Naive thymus-derived CD8-positive, alpha-beta T cell (primary cell): ENCODE data around the gene SRGAP1. TPM values are rescaled to one million over a fixed set of nuclear protein-coding genes. Genes with fewer than 3 reads are reported as not detected.

Experiments
- ATAC-seq, 2 donors: fragments of 150-1000 bp; cut with Tn5 transposase in 1 of 2; sonication (Bioruptor Pico), chemical (Tn5 transposase) in 1 of 2; 1 replicate in 1 of 2; 2 replicates in 1 of 2; pipeline ENCODE4 v1.10.0; 2021; ENCODE audit warnings: mild to moderate bottlenecking in 2 of 2, moderate library complexity in 2 of 2
- POLR2A ChIA-PET: fragments of 350-600 bp; sonication (Branson Sonifier 250); formaldehyde crosslinking; loops from one replicate; lab custom pipeline; 2021; ENCODE audit warnings: antibody characterized with exemption; lab: Charles Lee
- DNase-seq, 10 donors: peaks; one replicate each; pipeline versions ENCODE4 v3.0.0 to v3.0.0-alpha.2; 2020 to 2022
- H3K27ac Mint-ChIP-seq, 10 donors: one replicate each; pipeline ENCODE4 v1.8.0; 2020 to 2022; ENCODE audit warnings: mild to moderate bottlenecking in 10 of 10, mixed read lengths in 10 of 10, moderate library complexity in 4 of 10, inconsistent platforms in 1 of 10
- H3K27me3 Mint-ChIP-seq, 5 donors: one replicate each; pipeline ENCODE4 v1.8.0; 2021 to 2022; ENCODE audit warnings: mixed read lengths in 5 of 5
- H3K36me3 Mint-ChIP-seq, 3 donors: one replicate each; pipeline ENCODE4 v1.8.0; 2020 to 2022; ENCODE audit warnings: mixed read lengths in 3 of 3, mild to moderate bottlenecking in 2 of 3, inconsistent platforms in 1 of 3
- H3K4me1 Mint-ChIP-seq, 4 donors: one replicate each; pipeline ENCODE4 v1.8.0; 2021 to 2022; ENCODE audit warnings: mixed read lengths in 4 of 4
- H3K4me3 Mint-ChIP-seq, 10 donors: one replicate each; pipeline ENCODE4 v1.8.0; 2020 to 2022; ENCODE audit warnings: mild to moderate bottlenecking in 10 of 10, mixed read lengths in 10 of 10, moderate library complexity in 6 of 10, inconsistent platforms in 1 of 10
- H3K9me3 Mint-ChIP-seq, 9 donors: one replicate each; pipeline ENCODE4 v1.8.0; 2020 to 2022; ENCODE audit warnings: mixed read lengths in 9 of 9, mild to moderate bottlenecking in 3 of 9, inconsistent platforms in 1 of 9, moderate library complexity in 1 of 9
- polyA plus RNA-seq, 3 donors: library from polyadenylated mRNA; unstranded; fragments of 300-500 nt; fragmentation: Illumina TruSeq; gene quantifications; one replicate each; pipeline ENCODE4 v1.2.3, GENCODE V29; 2021
- total RNA-seq, 8 experiments: library from RNA in 2 of 8; stranded (reverse) in 2 of 8; gene quantifications; one replicate each; pipeline ENCODE4 v1.2.3 and lab custom pipeline; 2021 to 2026

Gene SRGAP1
- total and polyA plus RNA-seq, 5 experiments from 2014 or later: 0.01 to 0.04 (median 0.03) TPM; not detected in 2

- no peak overlapping the region for H3K27ac Mint-ChIP-seq
- ATAC-seq: no peak
- H3K36me3 Mint-ChIP-seq: peaks cover 8 to 31% (median 22%) of the 10 kb centered on the region in 3 donors
- no peaks in the 10 kb centered on the region for H3K27me3 Mint-ChIP-seq
- POLR2A ChIA-PET: no interaction called here
- H3K4me3 Mint-ChIP-seq: no peak overlapping the region
- H3K4me1 Mint-ChIP-seq: no peaks in the 10 kb centered on the region
- H3K9me3 Mint-ChIP-seq: peaks cover 0 to 13% (median 5%) of the 10 kb centered on the region in 9 donors
- no peak for DNase-seq
Observed at GRCh38 chr12:64170024-64170423, 325.5 kb downstream of the SRGAP1 start.

- POLR2A ChIA-PET: no interaction called here
- ATAC-seq: no peak
- no peaks in the 10 kb centered on the region for H3K27me3 Mint-ChIP-seq
Observed at GRCh38 chr12:64170730-64171129, 326.2 kb downstream of the SRGAP1 start.

GRCh38 chr12:64171715-64172114 is 327.2 kb downstream of the SRGAP1 start:
- DNase-seq (no peak), ATAC-seq (no peak)
- Mint-ChIP-seq H3K9me3 (no peaks in the 10 kb centered on the region), H3K4me3 (no peak overlapping the region), H3K4me1 (no peaks in the 10 kb centered on the region), H3K27ac (no peak overlapping the region), H3K36me3 (peaks cover 0 to 19% (median 12%) of the 10 kb centered on the region in 3 donors), H3K27me3 (no peaks in the 10 kb centered on the region)
- POLR2A ChIA-PET: no interaction called here

More at GRCh38 chr12:64170730-64171129, 326.2 kb downstream of the SRGAP1 start:
- no peak for DNase-seq
- Mint-ChIP-seq H3K27ac (no peak overlapping the region), H3K9me3 (peaks cover 0 to 6% (median 3%) of the 10 kb centered on the region in 9 donors), H3K4me1 (no peaks in the 10 kb centered on the region), H3K4me3 (no peak overlapping the region), H3K36me3 (peaks cover 2 to 26% (median 20%) of the 10 kb centered on the region in 3 donors)

GRCh38 chr12:64172143-64172970 is 327.9 kb downstream of the SRGAP1 start:
- H3K36me3 Mint-ChIP-seq: peaks cover 0 to 14% (median 11%) of the 10 kb centered on the region in 3 donors
- H3K4me3 Mint-ChIP-seq: no peak overlapping the region
- POLR2A ChIA-PET: no interaction called here
- H3K27ac Mint-ChIP-seq: no peak overlapping the region
- H3K9me3 Mint-ChIP-seq: no peaks in the 10 kb centered on the region
- no peaks in the 10 kb centered on the region for H3K27me3 Mint-ChIP-seq
- no peak for DNase-seq
- no peak for ATAC-seq
- peaks cover 0 to 3% (median 0%) of the 10 kb centered on the region in 4 donors for H3K4me1 Mint-ChIP-seq

- Mint-ChIP-seq H3K27me3 (no peaks in the 10 kb centered on the region), H3K4me3 (no peak overlapping the region), H3K27ac (no peak overlapping the region), H3K9me3 (no peaks in the 10 kb centered on the region), H3K36me3 (peaks cover 0 to 11% (median 10%) of the 10 kb centered on the region in 3 donors), H3K4me1 (peaks cover 0 to 3% (median 0%) of the 10 kb centered on the region in 4 donors)
- ATAC-seq (no peak), DNase-seq (no peak)
- POLR2A ChIA-PET: no interaction called here
Observed at GRCh38 chr12:64173456-64173855, 329.0 kb downstream of the SRGAP1 start.

GRCh38 chr12:64175254-64175945 is 330.9 kb downstream of the SRGAP1 start:
- no peak for ATAC-seq
- POLR2A ChIA-PET: no interaction called here
- peaks cover 0 to 7% (median 2%) of the 10 kb centered on the region in 3 donors for H3K36me3 Mint-ChIP-seq
- H3K9me3 Mint-ChIP-seq: no peaks in the 10 kb centered on the region
- H3K4me3 Mint-ChIP-seq: no peak overlapping the region
- H3K27ac Mint-ChIP-seq: no peak overlapping the region
- H3K27me3 Mint-ChIP-seq: no peaks in the 10 kb centered on the region
- no peak for DNase-seq
- peaks cover 0 to 3% (median 0%) of the 10 kb centered on the region in 4 donors for H3K4me1 Mint-ChIP-seq

- ATAC-seq (no peak), DNase-seq (no peak)
- Mint-ChIP-seq H3K27ac (no peak overlapping the region), H3K36me3 (peaks cover 0 to 10% (median 5%) of the 10 kb centered on the region in 3 donors), H3K9me3 (no peaks in the 10 kb centered on the region), H3K4me3 (no peak overlapping the region), H3K27me3 (no peaks in the 10 kb centered on the region), H3K4me1 (peaks cover 0 to 3% (median 0%) of the 10 kb centered on the region in 4 donors)
- POLR2A ChIA-PET: no interaction called here
Observed at GRCh38 chr12:64177001-64177400, 332.5 kb downstream of the SRGAP1 start.

- Mint-ChIP-seq H3K4me1 (peaks cover 0 to 3% (median 0%) of the 10 kb centered on the region in 4 donors), H3K9me3 (peaks cover 0 to 2% (median 0%) of the 10 kb centered on the region in 9 donors), H3K4me3 (no peak overlapping the region), H3K27ac (no peak overlapping the region), H3K36me3 (peaks cover 4 to 13% (median 8%) of the 10 kb centered on the region in 3 donors), H3K27me3 (no peaks in the 10 kb centered on the region)
- ATAC-seq (no peak), DNase-seq (no peak)
- POLR2A ChIA-PET: no interaction called here
Observed at GRCh38 chr12:64178122-64178521, 333.6 kb downstream of the SRGAP1 start.

- peaks cover 0 to 3% (median 0%) of the 10 kb centered on the region in 4 donors for H3K4me1 Mint-ChIP-seq
- ATAC-seq (no peak), DNase-seq (no peak)
- H3K27ac Mint-ChIP-seq: peak overlapping the region in 1 of 10 donors; percentile 3
- peaks cover 0 to 3% (median 0%) of the 10 kb centered on the region in 9 donors for H3K9me3 Mint-ChIP-seq
- H3K36me3 Mint-ChIP-seq: peaks cover 8 to 23% (median 20%) of the 10 kb centered on the region in 3 donors
- H3K27me3 Mint-ChIP-seq: no peaks in the 10 kb centered on the region
- POLR2A ChIA-PET: no interaction called here
- no peak overlapping the region for H3K4me3 Mint-ChIP-seq
Observed at GRCh38 chr12:64180951-64181350, 336.5 kb downstream of the SRGAP1 start.

GRCh38 chr12:64181430-64182291 is 337.2 kb downstream of the SRGAP1 start:
- DNase-seq: no peak
- Mint-ChIP-seq H3K27me3 (no peaks in the 10 kb centered on the region), H3K36me3 (peaks cover 8 to 23% (median 20%) of the 10 kb centered on the region in 3 donors), H3K27ac (no peak overlapping the region), H3K9me3 (peaks cover 0 to 3% (median 0%) of the 10 kb centered on the region in 9 donors), H3K4me1 (peaks cover 0 to 3% (median 0%) of the 10 kb centered on the region in 4 donors), H3K4me3 (no peak overlapping the region)
- no peak for ATAC-seq
- POLR2A ChIA-PET: no interaction called here

GRCh38 chr12:64184216-64184615 is 339.7 kb downstream of the SRGAP1 start:
- ATAC-seq (no peak), DNase-seq (no peak)
- H3K9me3 Mint-ChIP-seq: peaks cover 0 to 3% (median 0%) of the 10 kb centered on the region in 9 donors
- H3K27me3 Mint-ChIP-seq: no peaks in the 10 kb centered on the region
- POLR2A ChIA-PET: no interaction called here
- peaks cover 8 to 29% (median 20%) of the 10 kb centered on the region in 3 donors for H3K36me3 Mint-ChIP-seq
- H3K4me1 Mint-ChIP-seq: peaks cover 0 to 1% (median 0%) of the 10 kb centered on the region in 4 donors
- no peak overlapping the region for H3K4me3 Mint-ChIP-seq
- no peak overlapping the region for H3K27ac Mint-ChIP-seq

- Mint-ChIP-seq H3K27ac (no peak overlapping the region), H3K27me3 (no peaks in the 10 kb centered on the region), H3K4me3 (no peak overlapping the region), H3K4me1 (peaks cover 0 to 1% (median 0%) of the 10 kb centered on the region in 4 donors), H3K36me3 (peaks cover 8 to 38% (median 18%) of the 10 kb centered on the region in 3 donors), H3K9me3 (peaks cover 0 to 3% (median 0%) of the 10 kb centered on the region in 9 donors)
- POLR2A ChIA-PET: no interaction called here
- no peak for ATAC-seq
- no peak for DNase-seq
Observed at GRCh38 chr12:64186789-64187188, 342.3 kb downstream of the SRGAP1 start.
